Activated T-helper 17 cell treated with anti-CD3 and anti-CD28 coated beads, Interleukin-2, amount 50 U/mL, for 72 hours (primary cell): ENCODE measurements around the gene MDP1. TPM values are rescaled to one million over a fixed set of nuclear protein-coding genes. Genes with fewer than 3 reads are reported as not detected.

Experiments used
- ATAC-seq: fragments of 150-1000 bp; cut with Tn5 transposase; replicated peaks from 2 replicates; pipeline ENCODE4 v1.10.0; 2021; ENCODE audit warnings: mild to moderate bottlenecking, moderate library complexity
- H3K27ac Mint-ChIP-seq: one replicate; pipeline ENCODE4 v1.8.0; 2022; ENCODE audit warnings: mixed read lengths
- H3K27me3 Mint-ChIP-seq: one replicate; pipeline ENCODE4 v1.8.0; 2022; ENCODE audit warnings: mixed read lengths
- H3K36me3 Mint-ChIP-seq: one replicate; pipeline ENCODE4 v1.8.0; 2022; ENCODE audit warnings: low read depth, mild to moderate bottlenecking, mixed read lengths
- H3K4me1 Mint-ChIP-seq: one replicate; pipeline ENCODE4 v1.8.0; 2022; ENCODE audit warnings: mixed read lengths
- H3K4me3 Mint-ChIP-seq: one replicate; pipeline ENCODE4 v1.8.0; 2022; ENCODE audit warnings: mild to moderate bottlenecking, mixed read lengths
- H3K9me3 Mint-ChIP-seq: one replicate; pipeline ENCODE4 v1.8.0; 2022; ENCODE audit warnings: mixed read lengths
- total RNA-seq, 2 donors: library from RNA; stranded (reverse); gene quantifications; one replicate each; pipeline ENCODE4 v1.2.3, GENCODE V29; 2022

The MDP1 gene
- total RNA-seq, 2 donors from 2014 or later, result 4.0 to 7.1 TPM

GRCh38 chr14:24178399-24179178 is 37.3 kb downstream of the MDP1 start:
- no peak overlapping the region for H3K4me3 Mint-ChIP-seq
- peak overlapping the region; percentile 5 for H3K27ac Mint-ChIP-seq
- peaks cover 90% of the 10 kb centered on the region for H3K36me3 Mint-ChIP-seq
- no peaks in the 10 kb centered on the region for H3K27me3 Mint-ChIP-seq
- H3K4me1 Mint-ChIP-seq, result no peaks in the 10 kb centered on the region
- no peak for ATAC-seq
- no peaks in the 10 kb centered on the region for H3K9me3 Mint-ChIP-seq

- no peak overlapping the region for H3K4me3 Mint-ChIP-seq
Measured at GRCh38 chr14:24177891-24178290, 38.0 kb downstream of the MDP1 start.

GRCh38 chr14:24177041-24177825 is 38.6 kb downstream of the MDP1 start:
- Mint-ChIP-seq H3K27me3 (no peaks in the 10 kb centered on the region), H3K27ac (peak overlapping the region; percentile 59), H3K36me3 (peaks cover 87% of the 10 kb centered on the region), H3K4me1 (no peaks in the 10 kb centered on the region), H3K4me3 (no peak overlapping the region), H3K9me3 (no peaks in the 10 kb centered on the region)
- ATAC-seq, result no peak

More at GRCh38 chr14:24177891-24178290, 38.0 kb downstream of the MDP1 start:
- Mint-ChIP-seq H3K36me3 (peaks cover 90% of the 10 kb centered on the region), H3K4me1 (no peaks in the 10 kb centered on the region), H3K27ac (no peak overlapping the region), H3K9me3 (no peaks in the 10 kb centered on the region), H3K27me3 (no peaks in the 10 kb centered on the region)
- no peak for ATAC-seq

- Mint-ChIP-seq H3K36me3 (peaks cover 88% of the 10 kb centered on the region), H3K27ac (peak overlapping the region; percentile 59), H3K4me3 (no peak overlapping the region), H3K9me3 (no peaks in the 10 kb centered on the region), H3K27me3 (no peaks in the 10 kb centered on the region), H3K4me1 (no peaks in the 10 kb centered on the region)
- ATAC-seq, result no peak
Measured at GRCh38 chr14:24176599-24176998, 39.3 kb downstream of the MDP1 start.

GRCh38 chr14:24172871-24173281 is 43.0 kb downstream of the MDP1 start:
- no peak for ATAC-seq
- H3K36me3 Mint-ChIP-seq, result peaks cover 84% of the 10 kb centered on the region
- H3K9me3 Mint-ChIP-seq, result no peaks in the 10 kb centered on the region
- peak overlapping the region; percentile 25 for H3K27ac Mint-ChIP-seq
- H3K4me3 Mint-ChIP-seq, result peak overlapping the region; percentile 25
- H3K27me3 Mint-ChIP-seq, result no peaks in the 10 kb centered on the region
- peaks cover 6% of the 10 kb centered on the region for H3K4me1 Mint-ChIP-seq

GRCh38 chr14:24172261-24172860 is 43.5 kb downstream of the MDP1 start:
- ATAC-seq, result no peak
- H3K36me3 Mint-ChIP-seq, result peaks cover 84% of the 10 kb centered on the region
- H3K4me1 Mint-ChIP-seq, result peaks cover 9% of the 10 kb centered on the region
- no peaks in the 10 kb centered on the region for H3K9me3 Mint-ChIP-seq
- no peaks in the 10 kb centered on the region for H3K27me3 Mint-ChIP-seq
- peak overlapping the region; percentile 74 for H3K4me3 Mint-ChIP-seq
- no peak overlapping the region for H3K27ac Mint-ChIP-seq

- Mint-ChIP-seq H3K4me3 (peak within 1 kb of the TSS; percentile 74), H3K36me3 (peaks cover 84% of the 10 kb centered on the region), H3K9me3 (no peaks in the 10 kb centered on the region), H3K4me1 (peaks cover 10% of the 10 kb centered on the region), H3K27me3 (no peaks in the 10 kb centered on the region), H3K27ac (peak within 1 kb of the TSS; percentile 86)
- ATAC-seq, result peak; percentile 70
Measured at GRCh38 chr14:24171422-24172260, 44.2 kb downstream of the MDP1 start, which contains the start of gene REC8. REC8 (plus strand) TSS chr14:24172080; CDS start chr14:24172553, 473 bp downstream.

GRCh38 chr14:24167469-24168114 is 48.3 kb downstream of the MDP1 start:
- H3K4me1 Mint-ChIP-seq, result peaks cover 23% of the 10 kb centered on the region
- H3K27me3 Mint-ChIP-seq, result no peaks in the 10 kb centered on the region
- peak overlapping the region; percentile 32 for H3K27ac Mint-ChIP-seq
- ATAC-seq, result no peak
- H3K36me3 Mint-ChIP-seq, result peaks cover 86% of the 10 kb centered on the region
- no peaks in the 10 kb centered on the region for H3K9me3 Mint-ChIP-seq
- no peak overlapping the region for H3K4me3 Mint-ChIP-seq

- Mint-ChIP-seq H3K27ac (no peak overlapping the region), H3K4me1 (peaks cover 33% of the 10 kb centered on the region), H3K9me3 (no peaks in the 10 kb centered on the region), H3K4me3 (no peak overlapping the region), H3K27me3 (no peaks in the 10 kb centered on the region), H3K36me3 (peaks cover 91% of the 10 kb centered on the region)
- ATAC-seq, result no peak
Measured at GRCh38 chr14:24165785-24166184, 50.1 kb downstream of the MDP1 start.

- H3K27me3 Mint-ChIP-seq, result no peaks in the 10 kb centered on the region
- peaks cover 94% of the 10 kb centered on the region for H3K36me3 Mint-ChIP-seq
- H3K9me3 Mint-ChIP-seq, result no peaks in the 10 kb centered on the region
- no peak for ATAC-seq
- H3K4me3 Mint-ChIP-seq, result peak overlapping the region; percentile 36
- peaks cover 33% of the 10 kb centered on the region for H3K4me1 Mint-ChIP-seq
- H3K27ac Mint-ChIP-seq, result peak overlapping the region; percentile 78
Measured at GRCh38 chr14:24164518-24164991, 51.3 kb downstream of the MDP1 start.

Other genes starting within 250 kb of the MDP1 start
- gene DHRS4L2, start 227.1 kb downstream of the MDP1 start, total RNA-seq, result 10 to 100 TPM; 15.8 to 17.9 TPM
- 1 to 10 TPM; 2.1 to 4.2 TPM for gene CARMIL3, start 164.1 kb downstream of the MDP1 start, total RNA-seq
- not detected for gene CPNE6, start 144.5 kb downstream of the MDP1 start, total RNA-seq
- gene PCK2, start 121.8 kb downstream of the MDP1 start, total RNA-seq, result 10 to 100 TPM; 31.4 to 57.6 TPM
- gene DCAF11, start 101.3 kb downstream of the MDP1 start, total RNA-seq, result 10 to 100 TPM; 72.4 to 94.8 TPM
- gene NRL, start 101.1 kb downstream of the MDP1 start, total RNA-seq, result 1 to 10 TPM; 1.7 to 2.5 TPM
- gene FITM1, start 85.4 kb downstream of the MDP1 start, total RNA-seq, result under 1 TPM in 1 of 2 donors, not detected in 1; 0.58 TPM
- gene PSME1, start 79.9 kb downstream of the MDP1 start, total RNA-seq, result 100 to 1,000 TPM; 361 to 375 TPM
- 10 to 100 TPM; 31.0 to 43.8 TPM for gene EMC9, start 74.5 kb downstream of the MDP1 start, total RNA-seq
- gene PSME2, start 69.5 kb downstream of the MDP1 start, total RNA-seq, result 100 to 1,000 TPM; 339 to 489 TPM
- 10 to 100 TPM; 56.6 to 86.7 TPM for gene RNF31, start 68.6 kb downstream of the MDP1 start, total RNA-seq
- gene IRF9, start 54.8 kb downstream of the MDP1 start, total RNA-seq, result 100 to 1,000 TPM; 106 to 190 TPM
- 10 to 100 TPM; 35.7 to 58.8 TPM for gene REC8, start 44.0 kb downstream of the MDP1 start, total RNA-seq
- gene IPO4, start 27.2 kb downstream of the MDP1 start, total RNA-seq, result 10 to 100 TPM; 34.0 to 78.7 TPM
- gene TM9SF1, start 20.6 kb downstream of the MDP1 start, total RNA-seq, result 10 to 100 TPM; 28.6 to 33.4 TPM
- gene TSSK4, start 10.4 kb downstream of the MDP1 start, total RNA-seq, result under 1 TPM in 1 of 2 donors, not detected in 1; 0.82 TPM
- 10 to 100 TPM; 62.8 to 69.8 TPM for gene CHMP4A, start 2.6 kb downstream of the MDP1 start, total RNA-seq
- gene NEDD8, start 16.3 kb upstream of the MDP1 start, total RNA-seq, result 100 to 1,000 TPM; 128 to 243 TPM
- gene GMPR2, start 16.9 kb upstream of the MDP1 start, total RNA-seq, result 10 to 100 TPM; 73.2 to 85.0 TPM
- 10 to 100 TPM; 61.4 to 76.4 TPM for gene TINF2, start 26.6 kb upstream of the MDP1 start, total RNA-seq
- 10 to 100 TPM; 16.1 to 18.2 TPM for gene TGM1, start 47.1 kb upstream of the MDP1 start, total RNA-seq
- gene RABGGTA, start 55.5 kb upstream of the MDP1 start, total RNA-seq, result 10 to 100 TPM; 61.0 to 68.3 TPM
- 10 to 100 TPM; 12.6 to 14.2 TPM for gene DHRS1, start 83.7 kb upstream of the MDP1 start, total RNA-seq
- 10 to 100 TPM; 21.2 to 42.2 TPM for gene NOP9, start 83.8 kb upstream of the MDP1 start, total RNA-seq
- 10 to 100 TPM; 14.9 to 28.1 TPM for gene CIDEB, start 91.9 kb upstream of the MDP1 start, total RNA-seq
- gene LTB4R2, start 94.1 kb upstream of the MDP1 start, total RNA-seq, result 10 to 100 TPM in 1 of 2 donors, 1 to 10 TPM in 1; 8.7 to 13.5 TPM
- gene LTB4R, start 95.4 kb upstream of the MDP1 start, total RNA-seq, result 10 to 100 TPM; 11.6 to 21.4 TPM
- 10 to 100 TPM in 1 of 2 donors, 1 to 10 TPM in 1; 2.3 to 10.5 TPM for gene ADCY4, start 119.0 kb upstream of the MDP1 start, total RNA-seq
- 10 to 100 TPM; 12.9 to 17.4 TPM for gene RIPK3, start 123.9 kb upstream of the MDP1 start, total RNA-seq
- gene NFATC4, start 152.1 kb upstream of the MDP1 start, total RNA-seq, result under 1 TPM in 1 of 2 donors, not detected in 1; 0.66 TPM
- gene NYNRIN, start 182.9 kb upstream of the MDP1 start, total RNA-seq, result under 1 TPM in 1 of 2 donors, not detected in 1; 0.04 TPM
- 10 to 100 TPM; 11.1 to 14.6 TPM for gene CBLN3, start 213.6 kb upstream of the MDP1 start, total RNA-seq
- 100 to 1,000 TPM in 1 of 2 donors, 10 to 100 TPM in 1; 64.3 to 132 TPM for gene KHNYN, start 213.9 kb upstream of the MDP1 start, total RNA-seq
- 10 to 100 TPM; 36.6 to 45.7 TPM for gene SDR39U1, start 226.7 kb upstream of the MDP1 start, total RNA-seq